Peyer's patch (tissue), 4 donors: ENCODE measurements around the gene PRPF39.

Experiments
- POLR2A ChIP-seq, 2 donors: fragments of 450-650 bp; IDR thresholded peaks; one replicate each; pipeline ENCODE4 v1.5.1; 2017; ENCODE audit warnings: antibody characterized with exemption in 2 of 2, mild to moderate bottlenecking in 2 of 2, moderate library complexity in 2 of 2
- TF ChIP-seq, protein P1 (sequence below), 6 experiments: fragments of 450-650 bp in 4 of 6; fragments of 200-600 bp in 2 of 6; sonication (generic) in 1 of 6; IDR thresholded peaks; one replicate each; pipeline ENCODE4 v1.5.1; 2017 to 2019; ENCODE audit warnings: antibody characterized with exemption in 6 of 6, mild to moderate bottlenecking in 3 of 6, moderate library complexity in 1 of 6

GRCh38 chr14:45044638-45045037 is 39.3 kb upstream of the PRPF39 start:
- TF ChIP-seq, protein P1, sequence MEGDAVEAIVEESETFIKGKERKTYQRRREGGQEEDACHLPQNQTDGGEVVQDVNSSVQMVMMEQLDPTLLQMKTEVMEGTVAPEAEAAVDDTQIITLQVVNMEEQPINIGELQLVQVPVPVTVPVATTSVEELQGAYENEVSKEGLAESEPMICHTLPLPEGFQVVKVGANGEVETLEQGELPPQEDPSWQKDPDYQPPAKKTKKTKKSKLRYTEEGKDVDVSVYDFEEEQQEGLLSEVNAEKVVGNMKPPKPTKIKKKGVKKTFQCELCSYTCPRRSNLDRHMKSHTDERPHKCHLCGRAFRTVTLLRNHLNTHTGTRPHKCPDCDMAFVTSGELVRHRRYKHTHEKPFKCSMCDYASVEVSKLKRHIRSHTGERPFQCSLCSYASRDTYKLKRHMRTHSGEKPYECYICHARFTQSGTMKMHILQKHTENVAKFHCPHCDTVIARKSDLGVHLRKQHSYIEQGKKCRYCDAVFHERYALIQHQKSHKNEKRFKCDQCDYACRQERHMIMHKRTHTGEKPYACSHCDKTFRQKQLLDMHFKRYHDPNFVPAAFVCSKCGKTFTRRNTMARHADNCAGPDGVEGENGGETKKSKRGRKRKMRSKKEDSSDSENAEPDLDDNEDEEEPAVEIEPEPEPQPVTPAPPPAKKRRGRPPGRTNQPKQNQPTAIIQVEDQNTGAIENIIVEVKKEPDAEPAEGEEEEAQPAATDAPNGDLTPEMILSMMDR (IDR thresholded peaks at IDR 0.05): no peak
- no peak for TF ChIP-seq POLR2A (IDR thresholded peaks at IDR 0.05)
